Activated CD4-positive, alpha-beta T cell treated with anti-CD3 and anti-CD28 coated beads, Interleukin-2, amount 10 ng/mL, durations not matched to agents 7 days and 5 days (primary cell): ENCODE data around the gene PLLP. TPM values are rescaled to one million over a fixed set of nuclear protein-coding genes. Genes with fewer than 3 reads are reported as not detected.
"Not testable (repeated sequence)": the region's sequence is repeated elsewhere in the genome, so short reads cannot be mapped to it uniquely, and the experiment has no call there.

Source experiments
- CTCF ChIA-PET: fragments of 350-600 bp; sonication (Branson Sonifier 250); formaldehyde crosslinking; loops from one replicate; lab custom pipeline; 2021; ENCODE audit warnings: antibody characterized with exemption; lab: Charles Lee
- POLR2A ChIA-PET: fragments of 350-600 bp; sonication (Branson Sonifier 250); formaldehyde crosslinking; loops from one replicate; lab custom pipeline; 2021; ENCODE audit warnings: antibody characterized with exemption; lab: Charles Lee
- DNase-seq: peaks from one replicate; pipeline ENCODE4 v3.0.0-alpha.2; 2020
- H3K27ac Mint-ChIP-seq: one replicate; pipeline ENCODE4 v1.8.0; 2021; ENCODE audit warnings: mild to moderate bottlenecking, moderate library complexity, mixed read lengths
- H3K27me3 Mint-ChIP-seq: one replicate; pipeline ENCODE4 v1.8.0; 2021; ENCODE audit warnings: mixed read lengths
- H3K36me3 Mint-ChIP-seq: one replicate; pipeline ENCODE4 v1.8.0; 2021; ENCODE audit warnings: low read depth, mixed read lengths
- H3K4me1 Mint-ChIP-seq: one replicate; pipeline ENCODE4 v1.8.0; 2021; ENCODE audit warnings: mixed read lengths
- H3K4me3 Mint-ChIP-seq: one replicate; pipeline ENCODE4 v1.8.0; 2021; ENCODE audit warnings: mild to moderate bottlenecking, moderate library complexity, mixed read lengths
- H3K9me3 Mint-ChIP-seq: one replicate; pipeline ENCODE4 v1.8.0; 2021; ENCODE audit warnings: mixed read lengths
- total RNA-seq, 2 experiments: library from RNA; stranded (reverse); gene quantifications; one replicate each; pipeline ENCODE4 v1.2.3, GENCODE V29; 2021

Gene PLLP
- total RNA-seq, 2 experiments from 2014 or later, result 0.40 to 0.55 TPM

DNA sequence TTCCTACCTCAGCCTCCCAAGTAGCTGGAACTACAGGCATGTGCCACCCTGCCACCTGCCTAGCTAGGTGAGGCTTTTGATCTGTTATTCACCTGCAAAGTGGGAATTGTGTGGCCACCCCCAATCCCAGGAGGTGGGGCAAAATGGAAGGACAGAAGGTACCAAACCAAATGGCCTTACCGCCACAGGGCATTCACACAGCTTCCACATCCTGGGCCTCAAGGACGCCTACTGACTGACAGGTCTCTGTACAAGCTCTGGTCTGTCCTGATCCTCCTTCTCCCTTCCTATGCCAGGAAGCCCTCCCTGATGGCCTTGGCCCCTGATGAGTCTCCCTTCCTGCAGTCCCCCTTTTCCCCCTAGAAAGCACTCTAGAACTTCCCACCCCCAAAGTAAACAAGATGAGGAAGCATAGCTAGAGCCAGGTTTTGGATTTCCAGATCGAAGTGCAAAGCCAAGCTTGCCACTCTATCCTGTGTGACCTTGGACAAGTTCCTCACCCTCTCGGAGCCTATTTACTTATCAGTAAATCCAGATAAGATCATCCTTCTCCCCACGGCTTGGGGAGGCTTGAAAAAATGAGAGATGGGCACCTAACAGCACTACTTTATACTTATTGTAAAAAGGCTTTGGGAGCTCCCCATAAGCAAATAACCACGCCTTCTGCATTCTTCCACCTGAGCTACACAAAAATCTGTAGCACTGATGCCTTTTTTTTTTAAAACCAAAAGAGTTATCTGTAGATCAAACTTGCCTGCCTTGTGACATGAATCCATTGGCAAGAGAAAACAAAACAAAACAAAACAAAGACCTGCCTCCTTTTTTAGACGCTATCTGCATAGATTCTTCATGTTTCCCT is 4.5 kb downstream of the PLLP start:
- H3K27me3 Mint-ChIP-seq, result peaks cover 29% of the 10 kb centered on the region
- POLR2A ChIA-PET, result no interaction called here
- no peaks in the 10 kb centered on the region for H3K9me3 Mint-ChIP-seq
- H3K27ac Mint-ChIP-seq, result no peak overlapping the region
- no peak for DNase-seq
- H3K4me3 Mint-ChIP-seq, result no peak overlapping the region
- H3K36me3 Mint-ChIP-seq, result no peaks in the 10 kb centered on the region
- CTCF ChIA-PET, result interaction anchor here (0.6 to 2.7 kb wide), 9 partner anchors 9 to 173 kb away, joined by 3 to 10 read pairs (median 4); no protein-coding TSS in a partner anchor
- peaks cover 49% of the 10 kb centered on the region for H3K4me1 Mint-ChIP-seq

DNA sequence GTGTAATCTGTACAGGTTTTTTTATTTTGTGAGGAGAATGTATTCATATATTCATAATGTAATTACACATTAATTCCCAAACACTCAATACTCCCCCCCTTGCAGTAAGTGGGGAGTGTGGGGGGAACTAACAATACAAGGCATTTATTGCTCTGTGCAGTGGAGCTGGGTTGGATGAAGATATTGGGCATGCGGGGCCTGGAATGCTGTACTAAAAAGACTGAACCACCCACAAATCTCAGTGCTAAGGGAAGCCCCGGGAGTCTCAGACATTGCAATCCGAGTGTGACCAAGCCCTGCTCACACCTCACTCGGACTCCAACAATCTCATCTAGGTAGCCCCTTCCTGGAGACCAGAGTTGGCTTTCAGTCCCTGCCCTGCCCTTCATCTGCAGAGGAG is 6.0 kb downstream of the PLLP start:
- no peak overlapping the region for H3K27ac Mint-ChIP-seq

DNA sequence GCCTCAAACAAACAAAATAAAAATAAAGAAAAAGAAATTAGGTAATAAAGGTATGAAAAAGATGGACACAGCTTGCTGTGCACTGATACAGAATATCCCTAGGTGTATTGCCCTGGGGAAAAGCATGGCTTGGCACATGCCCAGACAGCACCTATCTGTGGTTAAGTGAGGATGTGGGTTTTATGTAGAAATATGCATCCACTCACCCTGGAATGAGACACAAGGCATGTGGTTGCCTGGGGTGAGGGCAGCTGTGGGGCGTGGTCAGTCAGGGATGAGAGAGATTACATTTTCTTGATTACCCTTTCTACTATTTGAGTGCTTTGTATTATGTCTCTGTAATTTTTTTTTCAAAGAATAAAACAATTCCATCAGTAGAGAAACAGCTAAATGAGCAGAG is 6.9 kb downstream of the PLLP start:
- peaks cover 46% of the 10 kb centered on the region for H3K4me1 Mint-ChIP-seq
- no peaks in the 10 kb centered on the region for H3K36me3 Mint-ChIP-seq
- peak overlapping the region; percentile 39 for H3K4me3 Mint-ChIP-seq
- peak; percentile 82 for DNase-seq
- no peaks in the 10 kb centered on the region for H3K9me3 Mint-ChIP-seq
- ChIA-PET POLR2A (no interaction called here), CTCF (interaction anchor here (0.6 to 1.9 kb wide), 4 partner anchors 11 to 32 kb away, joined by 3 to 5 read pairs (median 4); partner anchors contain the start of gene ARL2BP)
- peak overlapping the region; percentile 72 for H3K27ac Mint-ChIP-seq
- H3K27me3 Mint-ChIP-seq, result peaks cover 13% of the 10 kb centered on the region

More for the DNA sequence above, 6.0 kb downstream of the PLLP start:
- Mint-ChIP-seq H3K36me3 (no peaks in the 10 kb centered on the region), H3K9me3 (no peaks in the 10 kb centered on the region), H3K4me1 (peaks cover 46% of the 10 kb centered on the region), H3K4me3 (no peak overlapping the region), H3K27me3 (peaks cover 21% of the 10 kb centered on the region)
- ChIA-PET CTCF (interaction anchor here (1.1 to 1.9 kb wide), 4 partner anchors 11 to 138 kb away, joined by 3 to 5 read pairs (median 4); no protein-coding TSS in a partner anchor), POLR2A (no interaction called here)
- DNase-seq, result no peak

DNA sequence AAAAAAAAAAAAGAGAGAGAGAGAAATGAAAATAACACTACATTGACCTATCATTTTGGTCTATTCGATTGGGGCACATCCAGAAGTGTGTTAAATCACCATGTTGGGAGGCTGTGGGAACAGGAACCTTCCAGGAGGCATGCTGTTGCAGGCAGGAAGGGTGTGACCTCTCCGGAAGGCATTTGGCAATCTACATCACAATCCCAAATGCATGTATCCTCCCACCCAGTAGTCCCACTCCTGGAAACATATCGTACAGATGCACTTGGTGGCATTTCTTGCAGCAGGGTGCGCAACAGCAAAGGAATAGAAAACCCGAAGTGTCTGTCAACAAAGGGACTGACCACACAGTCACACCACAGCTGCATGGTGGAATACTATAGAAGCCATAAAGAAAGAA is 7.9 kb downstream of the PLLP start:
- Mint-ChIP-seq H3K4me3 (no peak overlapping the region), H3K27ac (no peak overlapping the region), H3K36me3 (no peaks in the 10 kb centered on the region), H3K9me3 (no peaks in the 10 kb centered on the region), H3K4me1 (peaks cover 44% of the 10 kb centered on the region), H3K27me3 (peaks cover 5% of the 10 kb centered on the region)
- POLR2A ChIA-PET, result no interaction called here
- CTCF ChIA-PET, result interaction anchor here (1.9 kb wide), 1 partner anchor 10 kb away, joined by 5 read pairs; no protein-coding TSS in a partner anchor
- no peak for DNase-seq

DNA sequence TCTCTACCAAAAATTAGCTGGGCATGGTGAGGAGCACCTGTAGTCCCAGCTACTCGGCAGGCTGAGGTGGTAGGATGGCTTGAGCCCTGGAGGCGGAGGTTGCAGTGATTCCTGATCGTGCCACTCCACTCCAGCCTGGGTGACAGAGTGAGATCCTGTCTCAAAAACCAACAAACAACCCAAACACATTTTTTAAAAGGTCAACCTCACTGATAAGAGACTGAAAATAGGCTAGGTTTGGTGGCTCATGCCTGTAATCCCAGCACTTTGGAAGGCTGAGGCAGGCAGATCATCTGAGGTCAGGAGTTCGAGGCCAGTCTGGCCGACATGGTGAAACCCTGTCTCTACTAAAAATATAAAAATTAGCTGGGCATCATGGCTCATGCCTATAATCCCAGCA is 8.5 kb downstream of the PLLP start:
- H3K4me3 Mint-ChIP-seq, H3K27ac Mint-ChIP-seq, H3K9me3 Mint-ChIP-seq, H3K36me3 Mint-ChIP-seq, CTCF ChIA-PET, POLR2A ChIA-PET, H3K27me3 Mint-ChIP-seq, DNase-seq: not testable (repeated sequence)
- peaks cover 44% of the 10 kb centered on the region for H3K4me1 Mint-ChIP-seq

DNA sequence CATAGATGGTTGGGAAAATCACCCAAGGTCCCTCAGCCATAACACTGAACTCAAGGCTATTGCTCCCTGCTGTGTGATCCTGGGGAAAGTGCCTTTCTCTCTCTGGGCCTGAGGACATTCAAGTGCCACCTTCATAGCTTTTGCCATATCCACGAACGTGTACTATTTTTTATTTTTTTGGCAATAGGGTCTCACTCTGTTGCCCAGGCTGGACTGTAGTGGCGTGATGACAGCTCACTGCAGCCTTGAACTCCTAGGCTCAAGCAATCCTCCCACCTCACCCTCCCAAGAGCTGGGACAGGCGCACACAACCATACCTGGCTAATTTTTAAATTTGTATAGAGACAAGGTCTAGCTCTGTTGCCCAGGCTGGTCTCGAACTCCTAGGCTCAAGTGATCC is 10.6 kb downstream of the PLLP start:
- POLR2A ChIA-PET, result no interaction called here
- H3K27me3 Mint-ChIP-seq, result no peaks in the 10 kb centered on the region

DNA sequence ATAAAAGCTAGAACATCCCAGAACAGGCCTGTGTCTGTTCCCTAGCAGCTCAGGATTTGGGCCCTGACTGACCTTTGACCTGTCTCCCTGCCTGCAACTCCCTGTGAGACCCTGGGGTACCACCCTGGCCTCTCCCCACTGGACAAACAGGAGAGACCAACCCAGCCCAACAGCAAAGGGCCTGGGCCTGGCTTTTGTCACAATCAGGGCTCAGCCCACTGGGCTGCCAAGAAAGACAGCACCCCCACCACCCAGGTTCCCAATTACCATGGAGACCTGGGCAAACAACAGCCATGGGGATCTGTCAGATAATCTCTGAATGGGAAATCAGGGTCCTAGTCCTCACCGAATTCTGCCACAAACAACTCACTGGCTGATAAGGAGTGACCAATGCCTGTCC is 11.1 kb downstream of the PLLP start:
- CTCF ChIA-PET, result interaction anchor here (1.2 kb wide), 1 partner anchor 24 kb away, joined by 3 read pairs; no protein-coding TSS in a partner anchor
- Mint-ChIP-seq H3K27ac (no peak overlapping the region), H3K9me3 (no peaks in the 10 kb centered on the region), H3K4me3 (no peak overlapping the region), H3K4me1 (peaks cover 35% of the 10 kb centered on the region), H3K36me3 (no peaks in the 10 kb centered on the region), H3K27me3 (no peaks in the 10 kb centered on the region)
- DNase-seq, result no peak
- POLR2A ChIA-PET, result no interaction called here

More for the DNA sequence above, 10.6 kb downstream of the PLLP start:
- H3K4me3 Mint-ChIP-seq, result no peak overlapping the region
- peaks cover 35% of the 10 kb centered on the region for H3K4me1 Mint-ChIP-seq
- CTCF ChIA-PET, result no interaction called here
- no peaks in the 10 kb centered on the region for H3K9me3 Mint-ChIP-seq
- DNase-seq, result no peak
- H3K27ac Mint-ChIP-seq, result no peak overlapping the region
- no peaks in the 10 kb centered on the region for H3K36me3 Mint-ChIP-seq

DNA sequence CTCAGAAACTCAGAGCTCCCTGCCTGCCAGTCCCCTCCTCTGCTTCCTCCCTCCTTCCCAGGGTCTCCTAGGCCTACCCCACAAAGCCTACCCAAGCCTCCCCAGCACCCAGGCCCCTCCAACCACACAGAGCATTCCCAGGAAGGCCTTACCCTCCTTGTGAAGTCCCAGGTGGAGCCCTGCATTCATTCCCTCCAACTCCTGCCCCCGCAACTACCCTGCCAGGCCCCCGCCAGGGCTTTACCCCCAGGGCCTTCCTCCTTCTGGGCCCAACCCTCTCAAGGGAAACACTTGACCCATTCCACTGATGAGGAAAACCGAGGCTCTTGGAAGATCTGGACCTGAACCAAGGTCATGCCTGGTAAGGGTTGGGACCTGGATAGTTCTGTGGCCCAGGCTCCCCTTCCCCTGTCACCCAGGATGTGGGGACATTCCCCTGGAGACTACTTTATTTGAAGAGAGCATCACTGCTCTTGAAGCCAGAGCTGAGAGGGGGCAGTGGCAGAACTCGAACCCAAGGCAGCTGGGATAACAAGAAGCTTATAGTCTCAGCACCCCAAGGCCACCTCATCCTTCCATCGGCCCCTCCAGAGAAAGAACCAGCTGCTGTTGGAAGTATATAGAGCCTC is 12.5 kb downstream of the PLLP start:
- Mint-ChIP-seq H3K27me3 (no peaks in the 10 kb centered on the region), H3K4me1 (peaks cover 35% of the 10 kb centered on the region), H3K36me3 (no peaks in the 10 kb centered on the region), H3K27ac (no peak overlapping the region), H3K9me3 (no peaks in the 10 kb centered on the region), H3K4me3 (no peak overlapping the region)
- ChIA-PET CTCF (interaction anchor here (0.9 to 1.9 kb wide), 4 partner anchors 9 to 23 kb away, joined by 3 to 6 read pairs (median 4); no protein-coding TSS in a partner anchor), POLR2A (no interaction called here)
- no peak for DNase-seq

DNA sequence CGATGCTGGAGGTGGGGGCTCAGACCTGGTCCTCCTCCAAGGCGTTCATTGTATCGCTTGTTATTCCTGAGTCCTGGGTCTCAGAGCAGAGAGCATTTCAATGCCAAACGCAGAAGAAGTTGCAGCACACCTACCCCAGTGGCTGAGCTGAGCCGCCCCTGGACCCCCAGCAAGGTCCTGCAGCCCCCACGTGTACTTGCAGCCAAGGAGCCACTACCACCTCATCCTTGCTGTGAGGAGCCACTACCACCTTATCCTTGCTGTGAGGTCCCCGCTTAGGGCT is 13.5 kb downstream of the PLLP start:
- ChIA-PET CTCF (interaction anchor here (1.0 to 1.9 kb wide), 2 partner anchors 8 to 9 kb away, joined by 4 to 6 read pairs; no protein-coding TSS in a partner anchor), POLR2A (no interaction called here)
- no peaks in the 10 kb centered on the region for H3K9me3 Mint-ChIP-seq
- H3K36me3 Mint-ChIP-seq, result no peaks in the 10 kb centered on the region
- peaks cover 37% of the 10 kb centered on the region for H3K4me1 Mint-ChIP-seq
- H3K4me3 Mint-ChIP-seq, result no peak overlapping the region
- no peaks in the 10 kb centered on the region for H3K27me3 Mint-ChIP-seq
- no peak overlapping the region for H3K27ac Mint-ChIP-seq
- no peak for DNase-seq

DNA sequence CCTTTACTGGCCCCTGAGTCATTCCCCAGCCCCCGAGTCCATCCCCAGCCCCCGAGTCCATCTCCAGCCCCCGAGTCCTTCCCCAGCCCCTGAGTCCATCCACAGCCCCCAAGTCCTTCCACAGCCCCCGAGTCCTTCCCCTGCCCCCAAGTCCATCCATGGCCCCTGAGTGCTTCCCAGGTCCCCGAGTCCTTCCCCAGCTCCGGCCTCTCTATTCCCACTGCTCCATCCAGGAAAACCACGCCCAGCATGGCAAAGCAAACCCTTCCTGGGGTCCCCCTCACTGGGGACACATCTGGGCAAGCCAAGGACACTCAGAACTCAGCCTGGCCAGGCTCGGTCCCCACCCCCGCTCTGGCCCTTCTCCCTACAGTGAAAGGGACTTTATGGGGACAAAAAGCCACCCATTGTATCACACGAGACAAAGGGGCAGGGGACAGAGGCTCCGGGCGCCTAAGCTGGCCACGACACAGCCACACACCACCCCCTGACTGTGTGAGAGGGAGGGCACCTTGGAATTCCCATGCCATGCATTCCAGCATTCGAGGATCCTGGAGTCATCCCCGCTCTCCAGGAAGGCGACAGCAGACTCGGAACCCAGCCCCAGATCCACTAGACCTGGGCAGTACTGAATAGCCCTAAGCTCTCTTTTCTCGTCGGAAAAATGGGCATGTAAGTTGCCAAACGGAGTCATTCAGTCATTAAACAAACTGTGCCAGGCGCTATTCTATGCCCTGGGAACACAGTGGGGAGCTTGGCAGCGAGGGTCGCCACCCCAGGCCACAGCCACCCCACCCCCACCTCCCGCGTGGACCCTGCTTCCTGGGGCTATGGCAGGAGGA is 14.0 kb downstream of the PLLP start:
- no peaks in the 10 kb centered on the region for H3K9me3 Mint-ChIP-seq
- peaks cover 40% of the 10 kb centered on the region for H3K4me1 Mint-ChIP-seq
- no peaks in the 10 kb centered on the region for H3K27me3 Mint-ChIP-seq
- POLR2A ChIA-PET, result no interaction called here
- no peaks in the 10 kb centered on the region for H3K36me3 Mint-ChIP-seq
- no peak for DNase-seq
- no peak overlapping the region for H3K4me3 Mint-ChIP-seq
- no peak overlapping the region for H3K27ac Mint-ChIP-seq
- CTCF ChIA-PET, result interaction anchor here (1.0 to 1.9 kb wide), 2 partner anchors 8 to 10 kb away, joined by 4 to 6 read pairs; no protein-coding TSS in a partner anchor

DNA sequence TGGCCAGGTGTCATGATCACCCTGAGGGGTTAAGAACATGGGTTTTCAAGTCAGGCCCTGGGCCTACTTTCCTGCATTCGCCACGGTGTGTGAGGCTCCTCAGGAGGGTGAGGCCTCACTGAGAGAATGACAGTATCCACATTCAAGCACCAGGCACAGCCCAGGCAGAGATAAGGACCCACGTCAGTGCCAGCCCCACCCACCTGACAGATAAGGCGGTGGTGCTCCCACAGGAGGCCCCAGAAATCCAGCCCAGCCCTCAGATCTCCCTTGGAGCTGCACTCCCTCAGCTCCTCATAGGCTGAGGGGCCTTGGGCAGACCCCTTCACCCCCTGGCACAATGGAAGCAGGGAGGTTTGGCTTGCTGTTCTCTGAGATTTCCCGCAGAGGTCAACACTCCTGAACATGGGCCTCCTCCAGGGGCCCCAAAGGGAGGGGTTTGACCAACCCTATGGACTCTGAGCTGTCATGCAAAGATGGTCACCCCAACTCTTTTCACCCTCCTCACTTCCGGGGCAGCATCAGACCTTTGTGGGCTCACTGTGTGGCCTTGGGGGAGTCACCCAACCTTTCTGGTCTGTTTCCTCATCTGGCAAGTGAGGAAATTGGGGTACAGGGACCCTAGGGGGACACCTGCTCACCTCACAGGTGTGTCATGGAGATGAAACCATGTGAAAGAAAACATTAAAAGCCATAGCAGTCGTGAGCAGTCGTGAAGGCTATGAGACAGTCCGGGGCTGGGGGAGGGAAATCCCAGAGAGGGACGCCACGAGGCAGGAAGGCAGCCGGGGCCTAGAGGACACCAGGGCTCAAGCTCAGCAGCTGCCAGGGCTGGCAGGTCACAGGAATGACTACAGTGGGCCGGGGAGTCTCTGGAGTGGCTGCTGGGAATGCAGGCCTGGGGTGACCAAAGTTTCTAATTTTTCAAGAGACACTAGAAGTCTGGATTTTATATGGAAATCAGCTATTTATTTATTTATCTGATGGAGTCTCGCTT is 15.4 kb downstream of the PLLP start:
- H3K27me3 Mint-ChIP-seq, result no peaks in the 10 kb centered on the region
- no peak overlapping the region for H3K4me3 Mint-ChIP-seq
- H3K4me1 Mint-ChIP-seq, result peaks cover 36% of the 10 kb centered on the region
- H3K27ac Mint-ChIP-seq, result peak overlapping the region; percentile 62
- no peaks in the 10 kb centered on the region for H3K9me3 Mint-ChIP-seq
- no peak for DNase-seq
- H3K36me3 Mint-ChIP-seq, result no peaks in the 10 kb centered on the region
- ChIA-PET CTCF (interaction anchor here (0.6 to 0.8 kb wide), 3 partner anchors 11 to 703 kb away, joined by 3 to 6 read pairs (median 4); no protein-coding TSS in a partner anchor), POLR2A (no interaction called here)
